ENCODE data around the gene TMC6. TPM values are rescaled to one million over a fixed set of nuclear protein-coding genes. Genes with fewer than 3 reads are reported as not detected.
"Not testable (repeated sequence)": the region's sequence is repeated elsewhere in the genome, so short reads cannot be mapped to it uniquely, and the experiment has no call there.

The TMC6 gene
- total RNA-seq, 1 donor from 2014 or later: 23.1 TPM

- DNase-seq (ENCODE audit: low read depth in 2 of 2): no peak
These were observed 18.1 kb downstream of the TMC6 start for GRCh38 chr17:78110363-78111015.

- no peak for DNase-seq (ENCODE audit: low read depth in 2 of 2)
These were observed 19.1 kb downstream of the TMC6 start for GRCh38 chr17:78109489-78109761.

GRCh38 chr17:78108726-78109488 is 19.6 kb downstream of the TMC6 start:
- no peak for DNase-seq (ENCODE audit: low read depth in 2 of 2)

GRCh38 chr17:78107976-78108725 is 20.4 kb downstream of the TMC6 start:
- DNase-seq (ENCODE audit: low read depth in 2 of 2): no peak

- DNase-seq (ENCODE audit: low read depth in 2 of 2): no peak
These were observed 21.1 kb downstream of the TMC6 start for GRCh38 chr17:78107457-78107856.

- DNase-seq (ENCODE audit: low read depth in 2 of 2): no peak
These were observed 22.3 kb downstream of the TMC6 start for GRCh38 chr17:78106211-78106610.

GRCh38 chr17:78105551-78105950 is 23.0 kb downstream of the TMC6 start:
- peak in 1 of 2 donors; percentile 29 for DNase-seq (ENCODE audit: low read depth in 2 of 2)

- no peak for DNase-seq (ENCODE audit: low read depth in 2 of 2)
These were observed 23.5 kb downstream of the TMC6 start for GRCh38 chr17:78105101-78105500.

- DNase-seq (ENCODE audit: low read depth in 2 of 2): no peak
These were observed 24.0 kb downstream of the TMC6 start for GRCh38 chr17:78104540-78104941.

- DNase-seq (ENCODE audit: low read depth in 2 of 2): no peak
These were observed 25.2 kb downstream of the TMC6 start for GRCh38 chr17:78103311-78103710.

- no peak for DNase-seq (ENCODE audit: low read depth in 2 of 2)
These were observed 27.0 kb downstream of the TMC6 start for GRCh38 chr17:78101542-78101941.

GRCh38 chr17:78101112-78101511 is 27.4 kb downstream of the TMC6 start:
- DNase-seq (ENCODE audit: low read depth in 2 of 2): no peak

GRCh38 chr17:78096093-78096492 is 32.5 kb downstream of the TMC6 start:
- DNase-seq (ENCODE audit: low read depth in 2 of 2): no peak

- no peak for DNase-seq (ENCODE audit: low read depth in 2 of 2)
These were observed 33.5 kb downstream of the TMC6 start for GRCh38 chr17:78095035-78095434.

- no peak for DNase-seq (ENCODE audit: low read depth in 2 of 2)
These were observed 35.7 kb downstream of the TMC6 start for GRCh38 chr17:78092794-78093324.

- DNase-seq (ENCODE audit: low read depth in 2 of 2): no peak
These were observed 38.8 kb downstream of the TMC6 start for GRCh38 chr17:78089576-78090281.

GRCh38 chr17:78088529-78088928 is 40.0 kb downstream of the TMC6 start:
- no peak for DNase-seq (ENCODE audit: low read depth in 2 of 2)

- DNase-seq (ENCODE audit: low read depth in 2 of 2): no peak
These were observed 41.8 kb downstream of the TMC6 start for GRCh38 chr17:78086740-78087139.

- no peak for DNase-seq (ENCODE audit: low read depth in 2 of 2)
These were observed 45.6 kb downstream of the TMC6 start for GRCh38 chr17:78082988-78083387.

- DNase-seq (ENCODE audit: low read depth in 2 of 2): not testable (repeated sequence)
These were observed 46.1 kb downstream of the TMC6 start for GRCh38 chr17:78082355-78082872.

- no peak for DNase-seq (ENCODE audit: low read depth in 2 of 2)
These were observed 47.0 kb downstream of the TMC6 start for GRCh38 chr17:78081551-78081950.

- DNase-seq (ENCODE audit: low read depth in 2 of 2): no peak
These were observed 49.3 kb downstream of the TMC6 start for GRCh38 chr17:78079253-78079652.
